ENCODE results near the gene SLC7A7.
"Not testable (repeated sequence)": the region's sequence is repeated elsewhere in the genome, so short reads cannot be mapped to it uniquely, and the experiment has no call there.

The SLC7A7 gene

DNA sequence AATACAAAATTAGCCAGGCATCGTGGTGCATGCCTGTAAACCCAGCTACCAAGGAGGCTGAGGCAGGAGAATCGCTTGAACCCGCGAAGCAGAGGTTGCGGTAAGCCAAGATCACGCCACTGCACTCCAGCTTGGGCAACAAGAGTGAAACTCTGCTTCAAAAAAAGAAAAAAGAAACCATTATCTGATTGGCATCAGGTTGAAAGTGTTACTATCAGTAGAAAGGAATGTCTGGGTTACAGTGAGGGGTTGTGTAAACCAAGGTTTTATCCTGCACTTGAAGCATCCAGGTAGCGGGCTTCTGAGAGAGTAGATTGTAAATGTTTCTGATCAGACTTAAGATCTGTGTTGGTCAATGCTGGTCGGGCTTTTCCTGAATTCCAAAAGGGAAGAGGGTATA lies 62.8 kb downstream of the SLC7A7 start:
- no peak for DNase-seq (ENCODE audit: low read depth)

DNA sequence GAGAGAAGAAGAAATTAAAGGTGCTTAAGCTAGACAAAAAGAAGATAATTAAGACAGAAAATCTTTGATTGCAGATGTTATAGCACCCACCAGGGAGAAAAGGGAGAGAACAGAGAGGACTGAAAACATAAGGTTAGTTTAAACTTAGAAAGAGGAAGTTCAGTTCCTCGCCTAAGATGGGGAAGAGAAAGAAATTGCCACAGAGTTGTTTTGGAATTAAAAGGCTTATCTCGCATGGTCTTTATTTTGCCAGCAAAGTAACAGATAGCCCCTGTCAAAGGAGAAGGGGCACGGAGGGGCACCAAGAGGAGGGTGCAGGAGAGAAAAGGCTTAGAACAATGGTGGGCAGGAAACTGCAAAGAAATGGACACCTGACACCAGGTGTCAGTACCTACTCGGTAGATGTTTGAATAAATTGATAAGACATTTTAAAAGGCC lies 66.6 kb downstream of the SLC7A7 start:
- no peak for DNase-seq (ENCODE audit: low read depth)

DNA sequence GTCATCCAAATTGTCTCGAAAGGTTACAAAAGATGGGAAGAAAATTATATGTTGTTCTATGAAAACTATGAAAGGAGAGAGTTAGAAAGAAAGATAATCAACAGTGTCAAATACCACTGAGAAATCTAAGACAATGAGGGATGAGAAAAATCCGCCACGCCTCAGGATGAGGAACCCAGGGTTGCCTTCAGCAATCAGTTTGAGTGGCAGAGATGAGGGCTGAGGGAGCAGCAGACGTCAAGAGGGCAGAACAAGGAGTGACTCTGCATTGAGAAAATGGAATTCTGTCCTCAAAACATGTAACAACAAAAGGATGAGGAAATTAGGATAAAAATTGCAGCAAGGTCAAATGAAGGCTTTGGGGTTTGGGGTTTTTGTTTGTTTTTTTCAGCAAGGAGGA lies 67.0 kb downstream of the SLC7A7 start:
- no peak for DNase-seq (ENCODE audit: low read depth)

DNA sequence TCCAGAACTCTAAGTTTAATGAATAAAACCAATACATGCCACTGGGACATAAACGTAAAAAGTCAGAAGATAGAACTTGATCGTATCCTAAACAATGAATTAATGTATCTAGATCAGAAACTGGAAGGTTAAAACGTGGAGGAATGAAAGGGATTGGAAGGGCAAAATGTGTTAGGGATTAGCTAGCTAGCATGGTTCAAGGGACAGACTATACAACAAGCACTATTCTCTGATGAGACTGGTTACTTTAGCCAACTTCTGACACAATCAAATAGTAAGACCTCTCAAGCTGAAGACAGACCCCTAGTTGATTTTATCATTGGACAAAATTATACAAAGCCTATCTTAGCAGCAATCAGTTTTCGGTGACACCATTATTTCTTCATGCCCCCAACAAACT lies 67.5 kb downstream of the SLC7A7 start:
- no peak for DNase-seq (ENCODE audit: low read depth)

DNA sequence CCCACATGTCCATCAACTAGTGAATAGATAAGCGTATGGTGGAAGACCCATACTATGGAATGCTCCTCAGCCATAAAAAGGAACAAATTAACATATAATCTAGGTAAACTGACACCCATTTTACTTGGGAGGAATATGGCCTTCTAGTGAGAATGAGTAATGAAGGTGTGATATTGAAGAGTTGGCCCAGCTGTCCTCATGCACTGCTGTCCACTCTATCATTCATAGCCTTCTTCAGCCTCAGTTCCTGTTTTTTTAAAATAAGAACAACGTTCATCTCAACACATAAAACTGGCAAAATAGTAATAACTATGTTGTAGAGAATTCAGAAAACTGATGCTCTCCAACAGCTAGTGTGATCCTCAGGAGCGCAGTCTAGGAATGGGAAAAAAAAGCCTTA lies 75.2 kb downstream of the SLC7A7 start:
- DNase-seq (ENCODE audit: low read depth) = no peak

DNA sequence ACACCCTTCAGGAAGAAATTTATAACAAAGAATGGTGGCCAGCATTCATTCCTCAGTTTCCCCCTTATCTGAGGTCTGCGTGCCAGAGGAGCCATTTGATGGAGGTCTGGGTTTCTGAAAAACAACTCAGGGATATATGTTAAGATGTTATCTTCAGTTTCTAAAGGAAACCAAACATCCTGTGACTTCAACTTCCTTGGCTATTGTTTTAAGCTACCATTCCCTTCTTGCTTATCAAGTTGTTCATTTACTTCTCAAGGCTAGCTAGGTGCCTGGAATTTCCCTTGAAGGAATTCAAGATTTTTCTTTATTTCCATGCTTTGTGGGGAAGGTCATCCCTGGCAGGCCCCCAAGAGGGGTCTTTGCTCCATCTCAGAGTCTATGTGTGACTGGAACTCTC lies 75.8 kb downstream of the SLC7A7 start:
- DNase-seq (ENCODE audit: low read depth) = no peak

DNA sequence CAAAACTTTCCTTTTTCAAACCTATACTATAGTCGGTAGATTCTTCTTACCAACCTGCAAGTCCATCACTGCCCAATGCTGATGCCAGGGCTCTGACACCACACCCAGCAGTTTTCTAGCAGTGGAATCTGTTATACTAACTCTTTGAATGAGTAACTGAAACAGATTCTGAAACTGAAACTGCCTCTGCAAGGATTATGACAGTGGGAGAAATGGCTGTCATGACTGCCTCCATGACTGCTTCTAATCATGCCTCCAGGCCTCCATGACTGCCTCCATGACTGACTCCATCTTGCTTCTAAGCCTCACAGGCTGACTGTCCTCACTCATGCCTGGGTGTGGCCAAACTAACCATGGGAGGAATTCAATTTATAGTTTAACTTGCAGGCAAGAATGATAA lies 78.2 kb downstream of the SLC7A7 start:
- no peak for DNase-seq (ENCODE audit: low read depth)

DNA sequence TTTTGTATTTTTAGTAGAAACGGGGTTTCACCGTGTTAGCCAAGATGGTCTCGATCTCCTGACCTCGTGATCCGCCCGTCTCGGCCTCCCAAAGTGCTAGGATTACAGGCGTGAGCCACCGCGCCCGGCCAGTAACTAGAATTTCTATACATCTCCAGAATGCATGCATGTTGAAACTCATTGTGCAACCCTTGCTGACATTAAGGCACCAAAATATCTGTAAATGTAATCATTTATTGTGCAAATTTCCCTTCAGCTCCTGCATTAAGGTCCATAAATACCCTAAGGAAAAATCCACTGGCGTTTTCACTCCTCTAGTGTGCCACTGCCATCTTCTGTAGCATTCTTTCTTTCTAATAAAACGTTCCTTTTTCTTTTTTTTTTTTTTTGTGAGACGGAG lies 78.9 kb downstream of the SLC7A7 start:
- DNase-seq (ENCODE audit: low read depth) = not testable (repeated sequence)

DNA sequence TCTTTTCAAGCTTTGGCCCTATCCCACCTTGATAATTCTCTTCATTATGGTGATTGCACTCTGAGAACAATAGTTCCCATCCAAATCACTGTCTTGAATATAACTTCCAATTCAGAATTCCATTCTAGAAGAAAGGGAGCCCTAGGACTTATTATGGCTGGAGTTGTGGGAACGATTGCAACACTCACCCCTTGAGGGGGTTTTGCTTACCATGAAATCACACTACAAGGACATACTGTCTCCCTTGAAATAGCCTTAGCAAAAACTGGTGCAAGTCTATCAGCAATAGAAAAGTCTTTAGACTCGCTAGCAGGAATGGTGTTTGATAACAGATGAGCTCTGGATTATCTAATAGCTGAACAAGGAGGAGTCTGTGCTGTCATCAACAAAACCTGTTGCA lies 80.1 kb downstream of the SLC7A7 start:
- no peak for DNase-seq (ENCODE audit: low read depth)

DNA sequence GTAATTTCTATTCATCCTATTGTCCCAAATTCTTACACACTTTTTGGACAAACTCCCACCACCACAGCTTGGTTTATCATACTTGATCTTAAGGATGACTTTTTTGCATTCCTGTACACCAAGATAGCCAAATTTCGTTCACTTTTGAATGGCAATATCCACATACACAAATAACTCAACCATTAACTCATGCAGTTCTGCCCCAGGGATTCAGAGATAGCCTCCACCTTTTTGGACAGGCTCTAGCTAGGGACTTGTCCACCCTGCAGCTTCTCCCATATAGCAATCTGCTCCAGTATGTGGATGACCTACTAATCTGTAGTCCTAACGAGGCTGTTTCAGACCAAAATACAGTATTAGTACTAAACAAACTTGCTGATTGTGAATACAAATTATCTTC lies 81.4 kb downstream of the SLC7A7 start:
- DNase-seq (ENCODE audit: low read depth) = no peak

DNA sequence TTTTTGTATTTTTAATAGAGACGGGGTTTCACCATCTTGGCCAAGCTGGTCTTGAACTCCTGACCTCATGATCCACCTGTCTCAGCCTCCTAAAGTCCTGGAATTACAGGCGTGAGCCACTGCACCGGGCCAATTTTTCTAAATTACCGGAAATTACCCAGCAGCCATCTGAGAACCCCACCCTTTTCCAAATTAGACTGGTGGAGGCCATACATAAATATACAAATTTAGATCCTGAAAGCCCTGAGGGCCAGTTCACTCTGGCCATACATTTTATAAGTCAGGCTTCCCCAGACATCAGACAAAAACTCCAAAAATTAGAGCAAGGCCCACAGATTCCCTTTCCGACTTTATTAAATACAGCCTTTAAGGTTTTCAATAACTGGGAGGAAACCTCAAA lies 83.2 kb downstream of the SLC7A7 start:
- not testable (repeated sequence) for DNase-seq (ENCODE audit: low read depth)

DNA sequence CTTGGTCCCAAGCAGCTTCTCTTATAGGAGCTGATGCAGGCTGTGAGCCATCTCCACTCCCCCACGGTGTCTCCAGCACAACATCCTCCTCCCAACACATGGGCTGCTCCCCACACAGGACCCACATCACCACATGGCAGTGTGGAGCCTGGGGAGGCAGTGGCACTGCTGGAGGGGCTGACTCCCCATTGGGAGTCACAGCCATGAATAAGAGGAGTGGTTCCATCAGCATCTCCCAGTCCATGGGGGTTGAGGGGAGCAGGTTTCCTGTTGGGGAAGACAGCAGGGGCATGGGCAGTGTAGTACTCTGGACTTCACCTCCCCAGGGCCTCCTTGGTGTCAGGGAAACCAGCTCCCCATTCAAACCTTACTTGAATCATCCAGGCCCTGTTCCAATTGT lies 89.2 kb downstream of the SLC7A7 start:
- DNase-seq (ENCODE audit: low read depth) = no peak

DNA sequence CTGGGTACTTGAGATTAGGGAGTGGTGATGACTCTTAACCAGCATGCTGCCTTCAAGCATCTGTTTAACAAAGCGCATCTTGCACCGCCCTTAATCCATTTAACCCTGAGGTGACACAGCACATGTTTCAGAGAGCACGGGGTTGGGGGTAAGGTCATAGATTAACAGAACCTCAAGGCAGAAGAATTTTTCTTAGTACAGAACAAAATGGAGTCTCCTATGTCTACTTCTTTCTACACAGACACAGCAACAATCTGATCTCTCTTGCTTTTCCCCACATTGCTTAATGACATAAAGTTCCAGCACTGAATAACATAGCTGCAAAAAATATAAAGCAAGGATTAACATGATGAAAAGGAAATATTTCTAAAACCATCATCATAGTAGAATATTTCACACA lies 89.9 kb downstream of the SLC7A7 start:
- not testable (repeated sequence) for DNase-seq (ENCODE audit: low read depth)

DNA sequence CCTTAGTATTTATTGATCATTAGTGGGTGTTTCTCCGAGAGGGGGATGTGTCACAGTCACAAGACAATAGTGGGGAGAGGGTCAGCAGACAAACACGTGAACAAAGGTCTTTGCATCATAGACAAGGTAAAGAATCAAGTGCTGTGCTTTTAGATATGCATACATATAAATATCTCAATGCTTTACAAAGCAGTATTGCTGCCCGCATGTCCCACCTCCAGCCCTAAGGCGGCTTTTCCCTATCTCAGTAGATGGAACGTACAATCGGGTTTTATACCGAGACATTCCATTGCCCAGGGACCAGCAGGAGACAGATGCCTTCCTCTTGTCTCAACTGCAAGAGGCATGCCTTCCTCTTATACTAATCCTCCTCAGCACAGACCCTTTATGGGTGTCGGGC lies 90.4 kb downstream of the SLC7A7 start:
- DNase-seq (ENCODE audit: low read depth) = not testable (repeated sequence)

DNA sequence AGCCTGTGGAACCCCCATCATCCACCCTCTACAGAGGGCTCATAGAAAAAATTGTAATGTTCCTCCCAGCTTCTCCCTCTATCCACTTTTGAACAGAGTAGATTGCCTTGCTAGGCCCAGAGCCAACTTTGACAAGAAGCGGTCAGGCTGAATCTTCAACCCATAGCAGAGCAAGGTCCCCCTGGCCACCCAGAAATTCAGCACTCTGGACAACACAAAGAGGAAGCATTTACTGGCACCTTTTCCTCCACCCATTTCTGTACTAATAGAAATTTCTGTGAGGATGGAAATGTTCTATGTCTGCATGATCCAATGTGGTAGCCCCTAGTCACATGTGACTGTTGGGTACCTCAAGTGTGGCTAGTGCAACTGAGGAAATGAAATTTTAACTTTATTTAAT lies 91.4 kb downstream of the SLC7A7 start:
- no peak for DNase-seq (ENCODE audit: low read depth)

Data from HS-27A (cell line).